Measurements from ENCODE around the gene RASGEF1C.

The RASGEF1C gene

DNA sequence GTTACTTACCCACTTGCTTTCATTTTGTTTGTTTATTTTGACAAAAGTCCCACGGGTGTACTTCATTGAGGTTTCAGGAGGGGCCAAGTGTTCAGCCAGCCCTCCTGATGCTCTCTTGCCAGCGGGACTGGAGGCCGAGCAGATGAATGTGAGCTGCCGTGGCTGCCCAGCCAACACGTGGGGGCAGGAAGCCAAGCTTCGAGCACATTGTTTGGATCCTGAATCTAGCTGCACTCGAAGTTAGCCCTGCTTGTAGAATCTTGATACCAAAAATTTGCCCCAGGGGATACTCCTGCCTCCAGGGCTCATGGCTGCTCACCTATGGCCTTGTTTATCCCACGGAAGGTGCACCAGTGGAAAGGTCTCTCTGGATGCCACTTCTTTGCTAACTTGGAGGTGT lies 49.3 kb downstream of the RASGEF1C start:
- no peak for DNase-seq

DNA sequence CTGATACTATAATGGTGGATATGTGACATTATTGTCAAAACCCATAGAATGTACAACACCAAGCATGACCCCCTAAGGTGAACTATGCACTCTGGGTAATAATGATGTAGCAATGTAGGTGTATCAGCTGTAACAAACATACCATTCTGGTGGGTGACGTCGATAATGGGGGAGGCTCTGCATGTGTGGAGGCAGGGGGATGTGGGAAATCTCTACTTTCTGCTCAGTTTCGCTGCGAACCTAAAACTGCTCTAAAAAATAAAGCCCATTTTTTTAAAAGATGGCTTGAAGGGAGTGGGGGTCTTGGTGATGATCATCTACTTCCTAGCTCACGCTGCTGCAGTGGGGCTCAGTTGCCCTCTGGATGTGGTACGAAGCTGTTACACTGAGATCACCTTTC lies 51.1 kb downstream of the RASGEF1C start:
- no peak for DNase-seq

DNA sequence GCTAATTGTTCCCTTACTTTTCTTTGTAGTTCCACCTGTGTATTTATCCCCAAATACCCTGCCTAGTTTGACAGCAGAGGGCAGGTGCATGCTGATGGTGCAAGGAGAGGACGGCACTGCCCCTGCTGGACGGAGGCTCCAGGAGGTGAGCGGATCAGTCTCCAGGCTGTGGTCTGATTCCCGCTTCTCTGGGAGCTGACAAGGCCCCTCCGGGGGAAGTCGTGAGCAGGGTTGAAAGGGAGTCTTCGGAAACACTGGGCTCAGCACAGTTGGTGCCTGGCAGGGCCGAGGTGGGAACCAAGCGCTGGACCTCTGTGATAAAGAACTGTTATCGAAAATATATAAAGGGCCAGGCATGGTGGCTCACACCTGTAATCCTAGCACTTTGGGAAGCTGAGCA lies 52.9 kb downstream of the RASGEF1C start:
- DNase-seq, result no peak

DNA sequence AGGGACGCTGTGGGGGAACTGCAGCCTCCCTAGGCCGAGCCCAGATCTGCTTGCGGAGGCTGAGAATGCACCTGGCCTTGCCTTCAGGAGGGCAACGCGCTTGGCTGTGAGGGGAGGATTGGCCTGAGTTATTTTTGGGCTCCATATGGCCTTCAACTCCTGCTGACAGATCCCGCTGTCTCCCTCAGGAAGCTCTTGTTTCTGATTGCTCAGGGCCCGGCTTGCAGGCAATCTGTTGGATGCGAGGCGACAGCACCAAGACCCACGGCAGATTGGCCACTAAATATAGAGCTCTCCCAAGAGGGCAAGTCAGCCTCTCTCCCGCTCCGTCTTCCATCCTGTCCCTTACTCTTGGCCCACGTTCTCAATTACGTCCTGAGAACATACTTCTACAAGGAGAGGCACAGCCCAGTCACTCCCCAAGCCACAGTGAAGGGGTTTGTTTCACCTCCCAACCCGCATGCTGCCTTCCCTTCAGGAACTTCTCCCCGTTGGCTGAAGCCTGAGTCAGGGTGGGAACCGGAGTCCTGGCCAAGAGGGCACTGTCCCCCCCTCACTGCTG lies 53.6 kb downstream of the RASGEF1C start:
- peak; percentile 93 for DNase-seq

DNA sequence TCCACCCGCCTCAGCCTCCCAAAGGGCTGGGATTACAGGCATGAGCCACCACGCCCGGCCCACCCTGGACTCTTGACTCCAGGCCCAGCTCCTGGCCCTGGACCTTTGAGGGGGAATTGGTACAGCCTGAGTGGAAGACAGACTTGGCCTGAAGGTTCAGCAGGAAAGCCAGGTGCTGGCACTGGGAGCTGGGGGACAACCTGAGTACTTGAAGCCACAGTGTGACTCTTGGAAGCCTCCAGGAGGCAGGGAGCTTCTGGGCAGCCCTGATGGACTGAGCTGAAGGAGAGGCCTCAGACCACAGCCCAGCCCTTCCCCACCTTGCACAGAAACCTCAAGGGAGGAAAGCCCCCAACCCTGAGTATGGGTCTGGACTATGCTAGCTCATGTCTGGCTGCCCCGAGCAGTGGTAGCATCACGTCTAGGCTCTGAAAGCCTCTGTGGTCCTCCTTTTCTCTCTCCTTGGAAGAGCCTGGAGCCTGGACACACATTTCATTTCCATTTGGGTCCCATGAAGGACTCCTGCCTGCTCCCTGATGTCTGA lies 54.1 kb downstream of the RASGEF1C start:
- DNase-seq, result no peak

DNA sequence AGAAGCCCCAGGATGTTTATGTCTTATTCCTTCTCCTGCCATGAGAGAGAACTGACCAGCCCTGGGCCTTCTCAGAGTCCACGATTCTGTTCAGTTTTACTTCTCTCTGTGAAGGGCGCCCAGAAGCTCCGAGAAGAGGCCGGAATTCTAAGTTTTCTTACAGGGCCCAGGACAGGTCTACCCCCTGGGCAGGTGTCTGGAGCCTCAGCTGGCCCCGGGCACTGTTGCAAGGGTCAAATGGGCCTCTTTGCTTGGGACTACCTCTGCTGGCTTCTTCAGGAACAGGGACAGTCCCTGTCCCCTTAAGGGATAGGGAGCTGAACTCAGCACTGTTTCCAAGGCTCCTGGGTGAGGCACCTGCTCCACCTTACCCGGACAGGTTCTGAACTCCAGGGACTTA lies 55.0 kb downstream of the RASGEF1C start:
- no peak for DNase-seq

DNA sequence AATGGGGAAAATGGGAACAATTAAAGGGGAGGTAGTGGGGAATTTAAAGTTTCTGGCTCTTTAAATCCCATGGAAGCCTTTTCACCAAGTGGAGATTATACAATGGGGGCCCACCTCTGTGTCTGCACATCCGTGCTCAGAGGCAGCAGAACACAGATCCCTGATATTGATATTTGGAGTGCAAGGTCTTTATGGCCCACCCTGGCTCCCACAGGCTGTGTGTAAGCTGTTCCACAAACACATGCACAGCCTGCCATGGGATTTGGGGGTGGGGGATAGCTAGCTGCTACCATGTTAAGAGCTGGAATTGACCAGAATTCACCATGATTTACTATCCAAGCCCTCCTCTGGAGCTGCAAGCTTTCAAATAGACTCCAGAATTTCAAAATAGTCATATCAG lies 55.9 kb downstream of the RASGEF1C start:
- DNase-seq, result no peak

DNA sequence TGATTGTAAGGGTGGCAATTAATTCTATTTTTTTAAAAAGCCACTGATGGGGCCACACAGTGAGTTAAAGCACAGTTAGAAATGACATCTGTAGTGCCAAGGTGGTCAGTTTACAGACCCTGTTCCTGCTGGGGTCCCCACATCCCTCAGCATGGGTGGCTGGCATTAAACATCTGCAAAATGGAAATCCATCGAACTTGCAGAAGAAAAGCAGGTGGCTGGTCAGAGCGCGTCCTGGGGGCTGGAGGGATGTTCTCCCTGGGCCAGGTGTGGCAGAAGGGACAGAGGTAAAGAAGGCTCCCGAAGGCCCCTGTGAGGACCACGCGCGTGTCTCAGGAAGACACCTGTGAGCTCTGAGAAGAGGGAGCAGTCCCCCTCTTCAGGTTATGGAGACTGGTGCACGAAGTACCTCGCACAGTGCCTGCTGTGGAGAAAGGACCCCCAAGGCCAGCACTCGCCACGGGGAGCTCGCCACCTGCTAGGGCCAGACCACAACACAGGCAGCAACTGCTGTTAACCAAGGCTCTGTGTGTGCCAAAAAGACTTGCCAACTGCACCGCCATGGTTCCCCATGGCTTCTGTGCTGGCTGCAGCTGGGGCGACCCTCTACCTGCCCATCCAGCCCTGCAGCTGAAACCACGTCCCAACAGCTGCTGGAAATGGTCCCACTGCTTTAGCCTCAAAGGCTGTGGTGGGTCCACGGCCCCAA lies 65.2 kb downstream of the RASGEF1C start:
- no peak for DNase-seq

DNA sequence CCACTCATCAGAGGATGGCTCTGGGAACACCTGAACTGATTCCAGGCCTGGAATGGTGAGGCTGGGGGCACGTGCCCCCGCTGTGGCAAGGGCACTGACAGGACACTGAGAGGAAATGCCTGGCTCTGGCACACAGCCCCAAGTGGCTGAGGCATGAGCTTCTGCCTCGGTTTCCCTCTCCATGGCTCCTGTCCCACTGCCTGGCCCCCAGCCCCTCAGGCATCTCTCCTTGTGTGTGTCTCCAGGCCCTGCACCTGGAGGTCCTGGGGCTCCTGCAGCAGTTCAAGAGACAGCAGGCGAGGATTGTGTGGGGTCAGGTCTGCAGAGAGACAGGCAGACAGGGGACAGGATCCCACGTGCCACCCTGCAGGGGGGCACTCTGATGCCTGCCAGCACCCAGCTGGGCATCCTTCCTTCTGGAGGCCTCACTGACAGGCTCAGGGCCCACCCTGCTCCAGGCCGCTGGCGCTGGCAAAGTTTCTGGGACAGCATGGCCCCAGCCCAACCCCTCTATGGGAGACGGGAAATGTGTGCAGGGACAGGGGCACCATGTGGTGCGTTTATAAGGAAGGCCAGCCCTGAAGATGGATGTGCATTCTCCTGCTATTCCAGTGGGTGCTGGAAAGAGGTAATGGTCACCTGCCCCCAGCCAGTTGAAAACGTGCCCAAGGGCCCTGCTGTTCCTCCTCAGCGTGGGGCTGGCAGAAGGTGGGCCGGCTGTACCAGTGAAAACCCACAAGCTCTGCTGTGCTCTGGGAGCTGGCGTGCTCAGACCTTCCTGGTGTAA lies 66.0 kb downstream of the RASGEF1C start:
- DNase-seq, result no peak

DNA sequence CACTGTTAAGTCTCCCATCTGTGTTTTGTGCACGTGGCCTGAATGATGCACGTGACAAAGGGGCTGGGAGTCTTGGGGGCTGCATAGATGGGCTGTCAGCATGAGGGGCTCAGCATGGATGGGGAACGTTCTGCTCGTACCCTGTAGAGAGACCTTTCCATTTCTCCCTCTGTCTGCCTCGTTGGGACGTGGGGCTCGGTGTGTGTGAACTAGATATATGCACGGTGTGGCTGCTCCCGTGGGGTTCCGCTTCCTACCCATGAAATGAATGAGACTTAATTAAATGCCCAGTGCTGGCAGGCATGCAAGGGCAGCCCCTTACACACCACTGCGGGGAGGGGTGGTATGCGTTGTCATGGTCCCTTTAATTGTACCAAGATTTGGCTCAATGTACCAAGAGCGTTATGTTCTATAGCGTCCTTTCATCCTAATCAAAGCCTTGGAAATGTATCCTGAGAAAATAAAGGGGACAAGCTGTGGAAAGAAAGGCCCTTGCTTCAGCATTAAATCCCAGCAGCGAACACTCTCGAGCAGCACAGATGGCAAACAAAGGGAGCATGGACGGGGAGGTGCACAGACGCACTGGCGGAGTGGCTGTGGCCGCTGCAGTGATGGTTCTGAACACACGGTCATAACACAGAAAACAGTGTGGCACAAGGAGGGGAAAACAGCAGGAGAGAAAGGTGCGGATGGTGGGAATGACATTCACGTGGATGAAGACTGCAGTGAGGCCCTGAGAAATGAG lies 66.8 kb downstream of the RASGEF1C start:
- DNase-seq, result no peak

DNA sequence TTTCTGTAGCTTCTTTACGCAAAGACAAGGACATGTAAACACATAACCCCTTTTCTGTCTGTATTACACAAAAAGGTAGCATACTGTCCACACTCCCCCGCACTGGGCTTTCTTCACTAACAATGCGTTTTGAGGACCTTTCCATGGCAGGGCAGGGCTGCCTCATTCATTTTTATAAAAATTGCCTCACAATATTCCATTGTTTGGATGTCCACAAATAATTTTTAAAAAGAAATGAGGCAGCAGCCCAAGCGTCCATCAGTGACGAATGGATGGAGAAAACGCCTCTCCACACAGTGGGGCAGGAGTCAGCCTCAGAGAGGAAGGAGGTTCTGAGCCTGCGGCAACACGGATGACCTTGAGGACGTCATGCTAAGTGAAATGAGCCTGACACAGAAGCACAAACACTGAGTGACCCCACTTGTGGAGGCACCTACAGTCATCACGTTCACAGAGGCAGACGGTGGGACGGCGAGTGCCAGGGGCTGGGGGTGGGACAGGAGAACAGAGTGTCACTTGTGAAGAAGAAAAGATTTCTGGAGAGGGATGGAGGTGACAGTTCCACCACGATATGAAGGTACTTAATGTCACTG lies 67.8 kb downstream of the RASGEF1C start:
- no peak for DNase-seq

DNA sequence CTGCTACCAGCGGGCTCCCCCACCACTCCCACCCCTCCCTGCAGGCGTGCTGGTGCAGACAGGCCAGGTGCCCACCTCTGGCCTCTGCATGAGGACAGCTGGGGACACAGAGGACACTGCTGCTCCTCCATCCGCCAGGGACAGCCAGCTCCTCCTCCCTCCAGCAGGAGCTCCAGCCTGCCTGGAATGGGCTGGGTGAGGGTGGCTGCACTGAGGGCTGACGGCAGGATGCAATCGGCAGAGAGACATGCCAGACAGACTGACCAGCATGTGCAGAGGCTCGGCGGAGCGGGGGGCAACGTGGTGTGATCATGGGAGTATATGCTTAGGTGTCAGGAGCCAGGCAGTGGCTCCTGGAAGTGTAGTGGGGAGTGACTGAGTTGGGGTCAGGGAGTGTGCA lies 68.4 kb downstream of the RASGEF1C start:
- no peak for DNase-seq

DNA sequence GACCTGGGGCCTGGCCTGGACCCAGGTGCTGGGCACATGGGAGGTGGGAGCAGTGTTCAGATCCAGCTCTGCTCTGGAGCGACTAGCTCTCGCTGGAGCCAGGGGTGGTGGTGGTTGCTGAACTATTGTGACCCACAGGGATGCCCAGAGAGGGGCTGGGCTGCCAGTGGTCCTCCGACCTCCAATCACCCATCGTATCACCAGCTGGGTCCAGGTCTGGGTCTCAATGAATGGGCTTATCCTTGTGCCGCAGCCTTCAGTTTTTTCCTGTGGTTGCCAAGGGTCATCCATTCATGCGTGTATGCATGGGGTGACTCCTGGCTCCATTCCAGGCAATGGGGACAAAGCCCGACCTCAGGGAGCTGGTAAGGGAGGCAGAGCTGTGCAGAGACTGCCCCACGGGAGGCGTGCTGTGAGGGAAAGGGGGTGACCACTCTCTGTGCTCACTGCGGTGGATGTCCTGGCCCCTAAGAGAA lies 68.9 kb downstream of the RASGEF1C start:
- no peak for DNase-seq

DNA sequence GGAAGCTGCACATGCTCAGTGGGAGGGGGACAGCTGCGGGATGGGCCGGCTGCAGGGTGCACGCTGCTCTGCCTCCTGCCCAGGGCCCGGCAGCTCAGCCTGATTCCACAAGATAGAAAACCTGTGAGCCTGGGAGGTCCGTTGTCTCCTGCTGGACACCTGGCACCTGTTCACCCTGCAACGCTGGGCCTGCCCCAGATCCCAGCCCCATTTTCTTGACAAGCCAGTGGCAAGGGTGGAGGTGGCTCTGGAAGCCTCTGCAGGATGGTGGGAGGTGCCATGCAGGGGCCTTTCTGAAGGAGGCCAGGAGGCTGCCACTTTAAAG lies 69.3 kb downstream of the RASGEF1C start:
- DNase-seq, result no peak

DNA sequence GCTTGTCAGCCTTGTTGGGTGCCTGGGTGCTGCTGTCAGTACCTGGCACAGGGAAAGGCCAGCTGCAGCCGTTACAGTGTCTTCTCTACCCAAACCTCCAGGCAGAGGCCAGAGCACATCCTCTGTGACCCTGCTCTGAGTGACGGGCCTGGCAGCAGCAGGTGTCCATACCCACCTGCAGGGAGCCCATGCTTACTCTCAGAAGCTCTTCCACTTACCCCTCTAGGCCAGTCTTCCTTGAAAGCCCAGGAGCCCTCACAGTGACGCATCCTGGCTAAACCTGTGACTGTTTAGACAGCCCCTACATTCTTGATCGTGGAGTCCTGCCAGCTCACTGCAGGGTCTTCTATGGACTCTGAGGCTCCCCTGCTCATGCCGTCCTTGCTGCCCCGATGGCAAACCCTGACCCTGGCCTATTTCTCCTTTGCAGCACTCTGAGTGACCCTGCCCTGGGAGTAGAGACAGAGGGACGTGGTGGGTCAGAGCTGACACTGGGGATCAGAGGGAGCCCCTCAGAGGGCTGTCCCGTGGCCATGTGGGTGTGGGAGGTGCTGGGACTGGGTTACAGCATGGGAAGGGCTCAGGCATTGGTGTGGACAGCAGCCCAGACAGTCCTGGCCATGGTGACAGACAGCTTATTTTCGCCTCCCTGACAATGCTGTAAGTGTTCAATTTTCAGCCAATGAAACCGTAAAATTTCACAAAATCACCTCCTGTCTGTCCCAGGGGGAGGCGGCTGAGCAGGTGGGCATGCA lies 69.9 kb downstream of the RASGEF1C start:
- DNase-seq, result no peak

DNA sequence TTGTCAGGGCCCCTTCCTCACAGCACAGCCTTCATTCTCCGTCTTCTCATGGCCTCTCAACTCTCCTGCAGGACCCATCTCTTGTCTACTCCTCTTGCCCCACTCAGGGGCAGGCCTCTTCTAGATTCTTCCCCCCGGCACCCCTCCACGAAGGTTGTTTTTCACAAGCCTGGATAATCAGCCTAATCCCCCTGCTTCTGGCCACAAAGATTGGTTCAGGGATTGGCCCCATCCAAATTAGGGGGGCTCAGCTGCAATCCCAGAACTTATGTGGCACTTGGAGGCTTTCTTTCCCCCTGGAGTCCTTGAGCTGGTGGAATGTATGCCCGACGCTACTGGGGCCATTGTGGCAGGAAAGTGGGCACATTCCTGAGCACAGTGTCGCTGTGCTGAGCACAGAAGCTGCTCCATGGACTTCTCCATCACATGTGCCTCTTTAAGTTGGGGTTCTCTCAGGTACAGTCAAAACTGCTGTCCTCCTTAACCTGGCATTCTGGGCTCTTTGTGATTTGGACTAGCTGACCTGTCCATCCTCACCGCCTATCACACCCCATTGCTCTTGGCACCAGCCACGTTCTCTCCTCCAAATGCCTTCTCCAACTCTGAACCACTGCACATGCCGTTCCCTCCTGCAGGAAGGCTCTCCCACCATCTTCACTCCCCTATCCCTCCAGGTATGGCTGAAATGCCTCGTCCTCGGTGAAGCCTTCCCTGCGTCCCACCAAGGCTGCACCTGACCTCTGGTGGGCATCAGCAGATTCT lies 70.6 kb downstream of the RASGEF1C start:
- no peak for DNase-seq

DNA sequence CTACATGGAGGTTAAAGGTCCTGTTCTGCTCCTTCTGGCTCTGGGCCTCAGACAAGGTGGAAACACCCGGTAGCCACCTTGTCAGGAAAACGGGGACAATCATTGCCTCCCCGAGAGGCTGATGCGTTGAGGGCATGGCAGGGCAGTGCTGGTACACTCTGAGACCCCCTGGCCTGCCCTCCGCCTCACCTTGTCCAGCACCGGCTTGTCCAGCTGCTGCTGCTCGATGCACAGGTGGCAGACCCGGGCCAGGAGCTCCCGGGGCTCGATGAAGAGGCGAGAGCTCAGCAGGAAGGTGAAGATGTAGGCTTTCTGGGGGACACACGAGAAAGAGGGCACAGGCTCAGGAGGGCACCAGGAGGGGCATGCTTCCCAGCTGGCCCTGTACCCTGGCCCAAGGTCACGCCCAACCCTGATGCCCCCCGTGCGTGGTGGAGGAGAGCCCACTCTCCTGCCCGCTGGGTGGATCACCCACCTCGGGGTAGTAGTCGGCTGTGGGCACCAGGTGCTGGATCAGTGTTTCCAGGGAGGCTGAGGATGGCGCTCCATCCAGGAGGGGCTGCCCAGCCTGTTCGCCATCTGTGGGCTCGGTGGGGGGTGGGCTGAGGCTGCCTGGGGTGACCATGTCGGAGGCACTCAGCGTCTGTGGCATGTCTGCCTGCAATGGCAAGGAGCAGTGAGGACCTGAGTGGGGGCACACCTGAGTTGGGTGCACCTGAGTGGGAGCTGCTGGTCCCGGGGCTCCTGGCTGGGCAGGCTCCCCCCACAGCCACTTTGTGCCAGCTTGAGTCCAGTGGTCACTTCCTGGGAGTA lies 71.4 kb downstream of the RASGEF1C start:
- DNase-seq, result no peak

DNA sequence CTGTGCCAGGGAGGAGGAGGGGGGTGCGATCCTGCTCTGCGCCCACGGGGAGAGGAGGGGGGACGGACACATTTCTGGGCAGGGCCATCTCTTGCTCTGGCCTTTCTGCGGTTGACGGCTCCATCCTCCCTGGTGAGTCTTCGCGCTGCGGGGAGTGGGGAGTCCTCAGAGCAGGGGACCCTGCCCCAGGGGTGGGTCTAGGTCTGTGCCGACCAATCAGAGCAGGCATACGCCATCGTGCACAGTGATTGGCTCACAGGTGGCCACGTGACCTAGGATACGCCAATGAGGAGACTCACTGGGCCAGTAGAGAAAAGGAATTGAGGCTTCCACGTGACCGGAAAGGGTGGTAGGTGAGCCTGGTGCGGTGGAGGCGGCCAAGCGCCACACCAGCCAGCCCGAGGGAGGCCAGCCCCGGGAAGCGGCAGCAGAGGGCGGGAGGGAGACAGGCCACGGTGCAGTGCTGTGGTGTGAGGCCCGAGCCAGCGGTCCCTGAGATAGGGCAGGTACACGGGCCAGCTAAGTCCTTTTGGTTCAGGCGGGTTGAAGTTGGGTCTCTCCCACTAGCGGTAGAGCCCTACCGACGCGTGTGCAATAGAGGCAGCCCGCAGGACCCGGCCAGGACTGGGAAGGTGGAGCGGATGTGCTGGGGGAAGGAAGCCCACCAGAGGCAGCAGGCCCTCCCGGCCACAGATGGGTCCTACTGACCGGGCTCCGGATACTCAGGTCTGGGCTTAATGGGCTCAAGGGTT lies 72.2 kb downstream of the RASGEF1C start:
- DNase-seq, result no peak

DNA sequence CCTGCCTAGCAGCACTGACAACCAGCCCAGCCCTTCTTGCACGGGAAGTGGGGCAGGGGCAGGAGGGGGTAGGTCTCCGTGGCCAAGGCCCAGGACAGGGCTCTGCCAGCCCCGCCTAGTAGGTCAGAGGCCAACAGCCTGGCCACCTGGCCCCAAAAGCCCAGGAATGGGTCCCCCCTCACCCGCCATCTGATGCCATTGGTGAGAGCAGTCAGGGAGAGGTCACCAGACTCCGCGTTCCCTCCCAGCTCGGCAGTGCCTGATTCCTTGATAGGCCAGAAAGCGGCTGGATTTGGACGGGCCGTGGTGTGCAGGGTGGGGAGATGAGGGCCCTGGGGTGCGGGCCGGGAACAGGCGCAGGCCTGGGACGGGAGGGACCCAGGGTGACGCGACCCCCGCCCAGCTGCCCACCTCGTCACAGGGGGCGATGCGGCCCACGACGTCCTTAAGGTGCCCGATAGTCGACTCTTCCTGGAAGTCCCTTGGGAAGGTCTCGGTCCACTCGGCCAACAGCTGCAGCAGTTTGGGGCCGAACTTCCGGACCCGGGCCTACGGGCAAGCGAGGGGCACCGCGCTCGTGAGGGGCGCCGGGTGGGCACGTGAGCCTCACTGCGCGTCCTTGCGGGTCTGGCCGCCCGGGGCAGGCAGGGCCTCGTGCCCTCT lies 72.9 kb downstream of the RASGEF1C start:
- no peak for DNase-seq

Data from DMS 273 treated with DMSO at 0.1 percent for 48 hours (cell line).